T-helper 22 cell (primary cell): ENCODE data around the gene KCNIP1.

Experiments used
- DNase-seq: peaks from one replicate; pipeline ENCODE4 v3.0.0-alpha.2; 2020; ENCODE audit warnings: low read depth

The KCNIP1 gene

GRCh38 chr5:170503990-170504596 is at the start of gene KCNIP1:
TSS of gene KCNIP1 (plus strand) at chr5:170504020.
- no peak for DNase-seq

GRCh38 chr5:170463426-170463825 is 40.4 kb upstream of the KCNIP1 start:
- DNase-seq: no peak

GRCh38 chr5:170464280-170465127 is 39.3 kb upstream of the KCNIP1 start:
- DNase-seq: no peak

GRCh38 chr5:170466553-170466952 is 37.3 kb upstream of the KCNIP1 start:
- no peak for DNase-seq

- DNase-seq: no peak
Observed at GRCh38 chr5:170466988-170467707, 36.7 kb upstream of the KCNIP1 start.

- no peak for DNase-seq
Observed at GRCh38 chr5:170468633-170469285, 35.1 kb upstream of the KCNIP1 start.

GRCh38 chr5:170469414-170469813 is 34.4 kb upstream of the KCNIP1 start:
- no peak for DNase-seq

GRCh38 chr5:170470275-170470674 is 33.5 kb upstream of the KCNIP1 start:
- DNase-seq: no peak

- no peak for DNase-seq
Observed at GRCh38 chr5:170470808-170471404, 32.9 kb upstream of the KCNIP1 start.

- DNase-seq: no peak
Observed at GRCh38 chr5:170471551-170472178, 32.2 kb upstream of the KCNIP1 start.

GRCh38 chr5:170473642-170474041 is 30.2 kb upstream of the KCNIP1 start:
- no peak for DNase-seq

- no peak for DNase-seq
Observed at GRCh38 chr5:170474489-170475274, 29.1 kb upstream of the KCNIP1 start.

- DNase-seq: no peak
Observed at GRCh38 chr5:170475294-170476000, 28.4 kb upstream of the KCNIP1 start.

- DNase-seq: no peak
Observed at GRCh38 chr5:170476704-170477103, 27.1 kb upstream of the KCNIP1 start.

GRCh38 chr5:170477906-170478305 is 25.9 kb upstream of the KCNIP1 start:
- DNase-seq: no peak

GRCh38 chr5:170478306-170478705 is 25.5 kb upstream of the KCNIP1 start:
- DNase-seq: no peak

GRCh38 chr5:170479484-170479883 is 24.3 kb upstream of the KCNIP1 start:
- DNase-seq: no peak

- DNase-seq: no peak
Observed at GRCh38 chr5:170480260-170480659, 23.6 kb upstream of the KCNIP1 start.

GRCh38 chr5:170481849-170482248 is 22.0 kb upstream of the KCNIP1 start:
- DNase-seq: no peak

GRCh38 chr5:170482511-170482910 is 21.3 kb upstream of the KCNIP1 start:
- no peak for DNase-seq
